ENCODE measurements around the gene PPM1N.

DNA sequence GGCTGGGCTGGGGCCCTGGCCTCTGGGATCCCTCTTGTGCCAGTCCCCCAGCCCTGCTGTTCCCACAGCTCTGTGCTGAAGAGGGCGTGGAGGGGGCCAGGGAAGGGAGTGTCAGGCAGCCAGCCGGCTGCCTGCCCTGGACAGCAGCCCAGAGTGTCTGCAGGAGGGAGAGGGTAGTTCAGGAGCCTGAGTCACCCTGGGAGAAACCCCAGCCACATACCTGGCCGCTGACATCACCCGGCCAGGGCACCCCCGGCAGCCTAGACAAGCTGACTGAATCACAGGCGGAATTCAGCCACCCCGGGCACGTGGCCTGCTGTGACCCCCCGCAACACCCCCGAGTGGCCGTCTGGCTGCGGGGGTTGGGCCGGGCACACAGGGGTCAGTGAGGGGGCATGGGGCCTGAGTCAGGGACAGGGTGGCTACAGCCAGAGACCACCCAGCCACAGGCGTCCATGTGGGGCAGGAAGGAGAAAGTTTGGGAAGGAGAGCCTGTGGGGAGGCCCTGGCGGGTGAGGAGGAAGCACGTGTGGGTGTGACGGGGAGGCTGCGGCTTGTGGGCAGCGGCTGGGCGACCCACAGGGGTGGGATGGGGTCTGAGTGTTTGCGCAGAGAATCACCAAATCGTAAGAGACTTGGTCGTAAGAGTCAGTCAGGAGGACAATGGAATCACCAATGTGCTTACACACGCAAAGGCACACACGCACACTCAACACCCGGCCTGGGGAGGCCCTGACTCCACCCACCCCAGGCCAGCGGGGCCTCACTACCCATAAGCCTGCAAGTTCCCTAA, 42.3 kb upstream of the PPM1N start:
- TF ChIP-seq POLR2A (IDR thresholded peaks at IDR 0.05; ENCODE audit: low read length) = no peak
- no peak for TF ChIP-seq GATA1 (IDR thresholded peaks at IDR 0.05; ENCODE audit: low read depth, low read length)

All from erythroblast (primary cell).